ENCODE data around the gene CELSR2. TPM values are rescaled to one million over a fixed set of nuclear protein-coding genes. Genes with fewer than 3 reads are reported as not detected.

The CELSR2 gene
- total RNA-seq, 6 experiments from 2014 or later = 1.3 to 3.3 (median 3.0) TPM

DNA sequence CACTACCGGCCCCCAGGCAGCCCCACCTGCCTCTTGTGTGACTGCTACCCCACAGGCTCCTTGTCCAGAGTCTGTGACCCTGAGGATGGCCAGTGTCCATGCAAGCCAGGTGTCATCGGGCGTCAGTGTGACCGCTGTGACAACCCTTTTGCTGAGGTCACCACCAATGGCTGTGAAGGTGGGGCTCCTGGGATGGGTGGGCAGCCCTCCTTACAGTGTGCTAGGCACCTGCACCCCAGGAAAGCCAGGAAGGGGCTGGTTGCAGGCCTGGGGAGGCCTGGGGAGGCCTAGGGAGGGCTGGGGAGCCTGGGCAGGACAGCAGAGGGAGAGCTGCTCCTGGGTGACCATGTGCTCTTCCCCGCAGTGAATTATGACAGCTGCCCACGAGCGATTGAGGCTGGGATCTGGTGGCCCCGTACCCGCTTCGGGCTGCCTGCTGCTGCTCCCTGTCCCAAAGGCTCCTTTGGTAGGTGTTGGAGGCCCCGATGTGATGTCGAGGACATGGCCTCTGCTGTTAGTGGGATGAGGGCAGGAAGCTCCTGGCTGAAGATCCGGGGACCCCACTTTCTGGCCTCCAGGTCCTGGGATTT is 16.5 kb downstream of the CELSR2 start:
- no peak for ATAC-seq
- 80% methylated on average over 1 of the region's 13 CpGs for WGBS (ENCODE audit: insufficient coverage, low coverage, low lambda C conversion rate, missing lambda C conversion rate)
- Histone ChIP-seq H3K9me3 (no peaks in the 10 kb centered on the region), H3K36me3 (no peaks in the 10 kb centered on the region), H3K27me3 (no peaks in the 10 kb centered on the region), H3K4me1 (no peaks in the 10 kb centered on the region), H3K4me3 (no peak overlapping the region), H3K27ac (no peak overlapping the region)
- DNase-seq = no peak
- intact Hi-C loops (cut with DNase I) = no loop called here
- TF ChIP-seq, protein P1, sequence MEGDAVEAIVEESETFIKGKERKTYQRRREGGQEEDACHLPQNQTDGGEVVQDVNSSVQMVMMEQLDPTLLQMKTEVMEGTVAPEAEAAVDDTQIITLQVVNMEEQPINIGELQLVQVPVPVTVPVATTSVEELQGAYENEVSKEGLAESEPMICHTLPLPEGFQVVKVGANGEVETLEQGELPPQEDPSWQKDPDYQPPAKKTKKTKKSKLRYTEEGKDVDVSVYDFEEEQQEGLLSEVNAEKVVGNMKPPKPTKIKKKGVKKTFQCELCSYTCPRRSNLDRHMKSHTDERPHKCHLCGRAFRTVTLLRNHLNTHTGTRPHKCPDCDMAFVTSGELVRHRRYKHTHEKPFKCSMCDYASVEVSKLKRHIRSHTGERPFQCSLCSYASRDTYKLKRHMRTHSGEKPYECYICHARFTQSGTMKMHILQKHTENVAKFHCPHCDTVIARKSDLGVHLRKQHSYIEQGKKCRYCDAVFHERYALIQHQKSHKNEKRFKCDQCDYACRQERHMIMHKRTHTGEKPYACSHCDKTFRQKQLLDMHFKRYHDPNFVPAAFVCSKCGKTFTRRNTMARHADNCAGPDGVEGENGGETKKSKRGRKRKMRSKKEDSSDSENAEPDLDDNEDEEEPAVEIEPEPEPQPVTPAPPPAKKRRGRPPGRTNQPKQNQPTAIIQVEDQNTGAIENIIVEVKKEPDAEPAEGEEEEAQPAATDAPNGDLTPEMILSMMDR (IDR thresholded peaks at IDR 0.05) = no peak
- no peak for TF ChIP-seq POLR2A (IDR thresholded peaks at IDR 0.05)

DNA sequence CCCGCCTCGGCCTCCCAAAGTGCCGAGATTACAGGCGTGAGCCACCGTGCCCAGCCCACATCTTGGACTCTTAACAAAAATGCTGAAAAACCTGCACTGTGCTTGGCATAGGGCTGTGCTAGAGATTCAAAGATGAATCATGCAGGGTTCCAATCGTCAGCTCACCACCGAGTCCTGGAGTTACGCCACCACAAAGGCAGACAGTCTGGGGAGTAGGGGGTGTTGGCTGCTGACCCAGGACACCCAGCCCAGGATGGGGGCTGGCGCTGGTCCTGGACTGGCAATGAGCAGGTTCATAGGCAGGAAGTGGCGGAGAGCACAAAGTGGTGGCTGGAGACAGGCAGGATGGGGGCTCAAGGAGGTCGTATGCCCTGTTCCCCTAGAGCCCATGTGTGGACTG is 17.6 kb downstream of the CELSR2 start:
- Histone ChIP-seq H3K4me1 (no peaks in the 10 kb centered on the region), H3K36me3 (no peaks in the 10 kb centered on the region), H3K9me3 (no peaks in the 10 kb centered on the region), H3K27me3 (no peaks in the 10 kb centered on the region), H3K4me3 (no peak overlapping the region), H3K27ac (no peak overlapping the region)
- 74% methylated on average over 7 of the region's 11 CpGs for WGBS (ENCODE audit: insufficient coverage, low coverage, low lambda C conversion rate, missing lambda C conversion rate)
- TF ChIP-seq POLR2A (IDR thresholded peaks at IDR 0.05) = no peak
- TF ChIP-seq, protein P1 (IDR thresholded peaks at IDR 0.05) = no peak
- ATAC-seq = no peak
- DNase-seq = peak in 1 of 3 donors; percentile 44
- intact Hi-C loops (cut with DNase I) = no loop called here

DNA sequence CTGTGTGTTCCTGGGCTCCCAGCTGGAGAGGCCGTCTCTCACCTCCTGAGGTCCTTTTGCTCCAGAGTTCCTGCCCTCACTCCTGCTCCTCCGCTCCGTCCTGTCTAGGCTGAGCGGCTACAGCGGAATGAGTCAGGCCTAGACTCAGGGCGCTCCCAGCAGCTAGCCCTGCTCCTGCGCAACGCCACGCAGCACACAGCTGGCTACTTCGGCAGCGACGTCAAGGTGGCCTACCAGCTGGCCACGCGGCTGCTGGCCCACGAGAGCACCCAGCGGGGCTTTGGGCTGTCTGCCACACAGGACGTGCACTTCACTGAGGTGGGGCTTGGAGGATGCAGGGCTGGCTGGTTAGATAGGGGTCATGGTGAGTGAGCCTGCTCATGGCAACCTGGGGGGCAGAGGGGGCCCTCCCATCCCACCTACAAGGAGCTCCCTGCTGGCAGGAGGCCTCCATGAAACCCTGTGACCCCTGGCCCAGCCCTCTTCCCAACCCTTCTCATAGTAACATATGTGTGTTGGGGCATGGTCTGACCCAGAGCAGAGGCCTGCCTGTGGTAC is 18.5 kb downstream of the CELSR2 start:
- TF ChIP-seq POLR2A (IDR thresholded peaks at IDR 0.05) = no peak
- TF ChIP-seq, protein P1 (IDR thresholded peaks at IDR 0.05) = no peak
- no peaks in the 10 kb centered on the region for H3K27me3 ChIP-seq
- no peak for DNase-seq
- H3K27ac ChIP-seq = no peak overlapping the region
- no peaks in the 10 kb centered on the region for H3K9me3 ChIP-seq
- H3K36me3 ChIP-seq = no peaks in the 10 kb centered on the region
- intact Hi-C loops (cut with DNase I) = no loop called here
- WGBS (ENCODE audit: insufficient coverage, low coverage, low lambda C conversion rate, missing lambda C conversion rate) = 94% methylated on average over 7 of the region's 17 CpGs
- ATAC-seq = no peak
- H3K4me1 ChIP-seq = no peaks in the 10 kb centered on the region
- no peak overlapping the region for H3K4me3 ChIP-seq

DNA sequence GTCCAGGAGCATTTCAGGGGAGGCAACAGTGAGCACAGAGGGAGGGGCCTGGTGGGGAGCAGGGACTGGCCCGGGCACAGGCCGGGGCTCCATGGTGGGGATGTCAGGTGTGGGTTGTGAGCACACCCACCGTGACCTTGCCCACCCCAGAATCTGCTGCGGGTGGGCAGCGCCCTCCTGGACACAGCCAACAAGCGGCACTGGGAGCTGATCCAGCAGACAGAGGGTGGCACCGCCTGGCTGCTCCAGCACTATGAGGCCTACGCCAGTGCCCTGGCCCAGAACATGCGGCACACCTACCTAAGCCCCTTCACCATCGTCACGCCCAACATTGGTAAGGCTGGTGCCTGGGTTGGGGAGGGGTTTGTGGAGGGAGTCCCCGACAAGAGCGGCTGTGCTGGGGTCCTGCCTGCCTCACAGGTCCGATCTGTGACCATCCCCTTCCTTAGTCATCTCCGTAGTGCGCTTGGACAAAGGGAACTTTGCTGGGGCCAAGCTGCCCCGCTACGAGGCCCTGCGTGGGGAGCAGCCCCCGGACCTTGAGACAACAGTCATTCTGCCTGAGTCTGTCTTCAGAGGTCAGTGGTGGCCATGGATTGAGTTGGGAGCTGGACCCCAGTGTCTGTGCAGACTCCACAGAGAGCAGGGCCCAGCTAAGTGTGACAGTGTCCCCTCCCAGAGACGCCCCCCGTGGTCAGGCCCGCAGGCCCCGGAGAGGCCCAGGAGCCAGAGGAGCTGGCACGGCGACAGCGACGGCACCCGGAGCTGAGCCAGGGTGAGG is 19.3 kb downstream of the CELSR2 start:
- no peak overlapping the region for H3K27ac ChIP-seq
- no peaks in the 10 kb centered on the region for H3K36me3 ChIP-seq
- ATAC-seq (no peak), DNase-seq (peak in 2 of 3 donors; percentile 35 to 45)
- H3K27me3 ChIP-seq = no peaks in the 10 kb centered on the region
- peaks cover 0 to 2% (median 0%) of the 10 kb centered on the region in 4 donors for H3K4me1 ChIP-seq
- intact Hi-C loops (cut with DNase I) = no loop called here
- H3K4me3 ChIP-seq = no peak overlapping the region
- 89% methylated on average over 5 of the region's 29 CpGs for WGBS (ENCODE audit: insufficient coverage, low coverage, low lambda C conversion rate, missing lambda C conversion rate)
- no peaks in the 10 kb centered on the region for H3K9me3 ChIP-seq
- TF ChIP-seq, protein P1 (IDR thresholded peaks at IDR 0.05) = no peak
- TF ChIP-seq POLR2A (IDR thresholded peaks at IDR 0.05) = no peak

Data from right lobe of liver (tissue), 6 donors.